Measurements from ENCODE around the gene HNRNPUL1. TPM values are rescaled to one million over a fixed set of nuclear protein-coding genes. Genes with fewer than 3 reads are reported as not detected.

HNRNPUL1 gene
- polyA plus RNA-seq, 1 experiment: 42.3 TPM

- H3K9me3 ChIP-seq (ENCODE audit: control insufficient read depth, insufficient read depth, low read length): no peaks in the 10 kb centered on the region
- DNase-seq (ENCODE audit: low read depth, low spot score): no peak
- ChIA-PET POLR2A (interaction anchor here (0.7 to 1.1 kb wide), 3 partner anchors 11 to 55 kb away, joined by 3 to 5 read pairs (median 4); partner anchors contain the start of gene HNRNPUL1), CTCF (interaction anchor here (0.8 to 9.5 kb wide), 5 partner anchors 10 to 93 kb away, joined by 3 to 72 read pairs (median 5); no protein-coding TSS in a partner anchor)
- H3K27ac ChIP-seq (ENCODE audit: low read depth, low read length): peak overlapping the region; percentile 55
- no peaks in the 10 kb centered on the region for H3K27me3 ChIP-seq (ENCODE audit: control insufficient read depth, insufficient read depth, low read length)
- H3K4me3 ChIP-seq (ENCODE audit: low read depth, low read length): no peak overlapping the region
- TF ChIP-seq CTCF (IDR thresholded peaks at IDR 0.05; ENCODE audit: low read depth, low read length): no peak
Measured at GRCh38 chr19:41297628-41298347, 33.6 kb downstream of the HNRNPUL1 start.

GRCh38 chr19:41298348-41298964, 34.3 kb downstream of the HNRNPUL1 start:
- Histone ChIP-seq H3K27ac (ENCODE audit: low read depth, low read length) (peak overlapping the region; percentile 57), H3K9me3 (ENCODE audit: control insufficient read depth, insufficient read depth, low read length) (no peaks in the 10 kb centered on the region), H3K4me3 (ENCODE audit: low read depth, low read length) (no peak overlapping the region), H3K27me3 (ENCODE audit: control insufficient read depth, insufficient read depth, low read length) (no peaks in the 10 kb centered on the region)
- no peak for TF ChIP-seq CTCF (IDR thresholded peaks at IDR 0.05; ENCODE audit: low read depth, low read length)
- ChIA-PET POLR2A (interaction anchor here (0.7 to 1.1 kb wide), 3 partner anchors 10 to 54 kb away, joined by 3 to 5 read pairs (median 4); partner anchors contain the start of gene HNRNPUL1), CTCF (interaction anchor here (0.8 to 9.5 kb wide), 5 partner anchors 10 to 94 kb away, joined by 3 to 72 read pairs (median 5); no protein-coding TSS in a partner anchor)
- peak; percentile 48 for DNase-seq (ENCODE audit: low read depth, low spot score)

GRCh38 chr19:41299046-41299754, 35.0 kb downstream of the HNRNPUL1 start:
- TF ChIP-seq CTCF (IDR thresholded peaks at IDR 0.05; ENCODE audit: low read depth, low read length): no peak
- POLR2A ChIA-PET: interaction anchor here (1.0 kb wide), 1 partner anchor 9 kb away, joined by 4 read pairs; no protein-coding TSS in a partner anchor
- DNase-seq (ENCODE audit: low read depth, low spot score): no peak
- Histone ChIP-seq H3K4me3 (ENCODE audit: low read depth, low read length) (no peak overlapping the region), H3K27me3 (ENCODE audit: control insufficient read depth, insufficient read depth, low read length) (no peaks in the 10 kb centered on the region), H3K27ac (ENCODE audit: low read depth, low read length) (peak overlapping the region; percentile 57), H3K9me3 (ENCODE audit: control insufficient read depth, insufficient read depth, low read length) (no peaks in the 10 kb centered on the region)
- CTCF ChIA-PET: interaction anchor here (1.6 to 9.5 kb wide), 4 partner anchors 9 to 95 kb away, joined by 5 to 72 read pairs (median 7); no protein-coding TSS in a partner anchor

GRCh38 chr19:41299755-41300089, 35.5 kb downstream of the HNRNPUL1 start:
- peak overlapping the region; percentile 57 for H3K27ac ChIP-seq (ENCODE audit: low read depth, low read length)
- POLR2A ChIA-PET: interaction anchor here (1.0 to 1.1 kb wide), 2 partner anchors 9 to 16 kb away, joined by 3 to 4 read pairs; no protein-coding TSS in a partner anchor

More at GRCh38 chr19:41299755-41300089, 35.5 kb downstream of the HNRNPUL1 start:
- CTCF ChIA-PET: interaction anchor here (1.6 to 9.5 kb wide), 3 partner anchors 9 to 95 kb away, joined by 5 to 72 read pairs (median 9); no protein-coding TSS in a partner anchor
- Histone ChIP-seq H3K4me3 (ENCODE audit: low read depth, low read length) (no peak overlapping the region), H3K9me3 (ENCODE audit: control insufficient read depth, insufficient read depth, low read length) (no peaks in the 10 kb centered on the region), H3K27me3 (ENCODE audit: control insufficient read depth, insufficient read depth, low read length) (no peaks in the 10 kb centered on the region)
- peak; percentile 80 for DNase-seq (ENCODE audit: low read depth, low spot score)
- no peak for TF ChIP-seq CTCF (IDR thresholded peaks at IDR 0.05; ENCODE audit: low read depth, low read length)

Data from AG04450 (cell line).